Upper lobe of right lung (tissue), 1 donor: Measurements from ENCODE around the gene LRMDA. TPM values are rescaled to one million over a fixed set of nuclear protein-coding genes. Genes with fewer than 3 reads are reported as not detected.

Experiments used
- ATAC-seq: fragments of 200-7000 bp; cut with Tn5 transposase; one replicate; pipeline ENCODE4 v1.9.1; 2020; ENCODE audit warnings: mild to moderate bottlenecking, moderate library complexity
- DNase-seq: peaks from one replicate; pipeline ENCODE4 v3.0.0-alpha.2; 2020
- H3K27ac ChIP-seq: fragments of 200-600 bp; one replicate; pipeline ENCODE4 v1.8.0; 2022
- H3K27me3 ChIP-seq: fragments of 200-600 bp; one replicate; pipeline ENCODE4 v1.8.0; 2022; ENCODE audit warnings: mild to moderate bottlenecking
- H3K36me3 ChIP-seq: fragments of 200-600 bp; one replicate; pipeline ENCODE4 v1.8.0; 2022
- H3K4me1 ChIP-seq: fragments of 200-600 bp; one replicate; pipeline ENCODE4 v1.8.0; 2022
- H3K4me3 ChIP-seq: fragments of 200-600 bp; one replicate; pipeline ENCODE4 v1.8.0; 2022; ENCODE audit warnings: mild to moderate bottlenecking
- H3K9me3 ChIP-seq: fragments of 200-600 bp; one replicate; pipeline ENCODE4 v1.8.0; 2022
- CTCF ChIP-seq: fragments of 200-600 bp; IDR thresholded peaks from one replicate; pipeline ENCODE4 v1.8.0; 2022; ENCODE audit warnings: antibody characterized with exemption
- intact Hi-C: fragments of 100-400 bp; cut with DNase I; formaldehyde crosslinking; loops from one replicate; pipeline ENCODE4 v1.11.0; 2022
- total RNA-seq: library from RNA; stranded (reverse); fragmentation: NEBNext Ultra II Directional; extraction: Animal tissue kit (Norgen Biotek cat#: 25700); gene quantifications from one replicate; pipeline ENCODE4 v1.2.1, GENCODE V29; 2021
- donor health status: DM: no; HTN: yes; CAD: no; lungs with severe emphysema.

LRMDA gene
- total RNA-seq, 1 donor from 2014 or later = 20.0 TPM

GRCh38 chr10:76017026-76017732 lies 585.8 kb downstream of the LRMDA start:
- Histone ChIP-seq H3K27ac (no peak overlapping the region), H3K4me1 (no peaks in the 10 kb centered on the region), H3K4me3 (no peak overlapping the region), H3K36me3 (no peaks in the 10 kb centered on the region), H3K27me3 (no peaks in the 10 kb centered on the region), H3K9me3 (no peaks in the 10 kb centered on the region)
- ATAC-seq (no peak), DNase-seq (no peak)
- intact Hi-C loops = no loop called here
- no peak for TF ChIP-seq CTCF

- Histone ChIP-seq H3K4me3 (no peak overlapping the region), H3K27me3 (no peaks in the 10 kb centered on the region), H3K27ac (no peak overlapping the region), H3K4me1 (no peaks in the 10 kb centered on the region), H3K36me3 (no peaks in the 10 kb centered on the region), H3K9me3 (no peaks in the 10 kb centered on the region)
- ATAC-seq = no peak
- intact Hi-C loops = no loop called here
- no peak for TF ChIP-seq CTCF
- DNase-seq = no peak
These were observed 586.5 kb downstream of the LRMDA start for GRCh38 chr10:76017733-76018433.

GRCh38 chr10:76020630-76021029 lies 589.2 kb downstream of the LRMDA start:
- ATAC-seq = no peak
- Histone ChIP-seq H3K4me1 (no peaks in the 10 kb centered on the region), H3K27ac (no peak overlapping the region), H3K36me3 (no peaks in the 10 kb centered on the region), H3K27me3 (no peaks in the 10 kb centered on the region), H3K4me3 (no peak overlapping the region), H3K9me3 (no peaks in the 10 kb centered on the region)
- intact Hi-C loops = no loop called here
- no peak for TF ChIP-seq CTCF
- DNase-seq = no peak

- ATAC-seq (no peak), DNase-seq (no peak)
- H3K27me3 ChIP-seq = no peaks in the 10 kb centered on the region
- no peak overlapping the region for H3K27ac ChIP-seq
- TF ChIP-seq CTCF = no peak
- no peaks in the 10 kb centered on the region for H3K4me1 ChIP-seq
- no peaks in the 10 kb centered on the region for H3K36me3 ChIP-seq
- intact Hi-C loops = no loop called here
- H3K4me3 ChIP-seq = no peak overlapping the region
- no peaks in the 10 kb centered on the region for H3K9me3 ChIP-seq
These were observed 590.0 kb downstream of the LRMDA start for GRCh38 chr10:76021398-76021797.

GRCh38 chr10:76022366-76022765 lies 590.9 kb downstream of the LRMDA start:
- intact Hi-C loops = no loop called here
- Histone ChIP-seq H3K27ac (no peak overlapping the region), H3K36me3 (no peaks in the 10 kb centered on the region), H3K27me3 (no peaks in the 10 kb centered on the region), H3K4me3 (no peak overlapping the region), H3K4me1 (no peaks in the 10 kb centered on the region), H3K9me3 (no peaks in the 10 kb centered on the region)
- ATAC-seq (no peak), DNase-seq (no peak)
- no peak for TF ChIP-seq CTCF
